ENCODE measurements around the gene VWC2L. TPM values are rescaled to one million over a fixed set of nuclear protein-coding genes. Genes with fewer than 3 reads are reported as not detected.

The VWC2L gene
- total and polyA plus RNA-seq, 4 donors = not detected

GRCh38 chr2:214587442-214587841 is 176.6 kb downstream of the VWC2L start:
- 42% methylated on average over 3 of the region's 3 CpGs for WGBS
- no peak for TF ChIP-seq MAX (IDR thresholded peaks at IDR 0.05)
- peak in 1 of 2 donors; percentile 15 for TF ChIP-seq RAD21 (IDR thresholded peaks at IDR 0.05)
- DNase-seq (ENCODE audit: low spot score) = no peak

DNA sequence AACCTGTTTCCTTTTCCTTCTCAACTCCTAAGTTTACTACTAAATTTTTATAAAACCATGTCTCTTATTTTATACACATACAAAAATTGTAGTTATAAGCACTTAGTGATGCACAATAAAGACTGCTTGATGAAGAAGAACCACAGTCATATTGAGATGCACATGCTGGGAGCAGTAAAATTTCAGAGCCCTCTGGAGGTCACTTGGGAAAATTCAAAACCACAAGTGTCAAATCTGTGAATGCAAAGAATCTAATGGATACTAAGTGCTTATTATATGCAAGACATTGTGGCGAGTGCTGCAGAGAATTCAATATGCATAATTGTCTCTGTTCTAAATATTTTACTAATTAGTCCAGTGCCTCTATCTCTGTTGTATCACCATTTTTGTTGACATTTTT is 180.5 kb downstream of the VWC2L start:
- no peaks in the 10 kb centered on the region for H3K36me3 ChIP-seq (ENCODE audit: control insufficient read depth in 4 of 4, insufficient read depth in 3 of 4, low read depth in 1 of 4, low read length in 3 of 4)
- WGBS = 57% methylated on average over 1 of the region's 1 CpG

More at GRCh38 chr2:214587442-214587841, 176.6 kb downstream of the VWC2L start:
- Histone ChIP-seq H3K4me3 (ENCODE audit: low read depth in 1 of 3, low read length in 3 of 3) (no peak overlapping the region), H3K4me1 (ENCODE audit: control insufficient read depth in 4 of 4, insufficient read depth in 4 of 4, low read length in 3 of 4) (no peaks in the 10 kb centered on the region), H3K27ac (ENCODE audit: low read depth in 1 of 2, low read length in 2 of 2) (no peak overlapping the region), H3K27me3 (ENCODE audit: control insufficient read depth in 4 of 4, insufficient read depth in 4 of 4, low read length in 3 of 4) (peaks cover 0 to 5% (median 0%) of the 10 kb centered on the region in 4 donors), H3K9me3 (ENCODE audit: control insufficient read depth in 4 of 4, low read length in 3 of 4) (no peaks in the 10 kb centered on the region), H3K9ac (ENCODE audit: low read depth in 1 of 2, low read length in 2 of 2) (no peak overlapping the region), H3K36me3 (ENCODE audit: control insufficient read depth in 4 of 4, insufficient read depth in 3 of 4, low read depth in 1 of 4, low read length in 3 of 4) (no peaks in the 10 kb centered on the region)

GRCh38 chr2:214592011-214592410 is 181.2 kb downstream of the VWC2L start:
- Histone ChIP-seq H3K27ac (ENCODE audit: low read depth in 1 of 2, low read length in 2 of 2) (no peak overlapping the region), H3K36me3 (ENCODE audit: control insufficient read depth in 4 of 4, insufficient read depth in 3 of 4, low read depth in 1 of 4, low read length in 3 of 4) (no peaks in the 10 kb centered on the region), H3K9me3 (ENCODE audit: control insufficient read depth in 4 of 4, low read length in 3 of 4) (no peaks in the 10 kb centered on the region), H3K9ac (ENCODE audit: low read depth in 1 of 2, low read length in 2 of 2) (no peak overlapping the region), H3K4me1 (ENCODE audit: control insufficient read depth in 4 of 4, insufficient read depth in 4 of 4, low read length in 3 of 4) (no peaks in the 10 kb centered on the region), H3K4me3 (ENCODE audit: low read depth in 1 of 3, low read length in 3 of 3) (no peak overlapping the region), H3K27me3 (ENCODE audit: control insufficient read depth in 4 of 4, insufficient read depth in 4 of 4, low read length in 3 of 4) (peaks cover 0 to 3% (median 0%) of the 10 kb centered on the region in 4 donors)
- 71% methylated on average over 4 of the region's 4 CpGs for WGBS
- no peak for DNase-seq (ENCODE audit: low spot score)
- TF ChIP-seq EGR1 (IDR thresholded peaks at IDR 0.05; ENCODE audit: low read depth in 2 of 2) (no peak), FOXA1 (IDR thresholded peaks at IDR 0.05) (no peak), MAX (IDR thresholded peaks at IDR 0.05) (no peak), NR2F2 (IDR thresholded peaks at IDR 0.05) (no peak), SP1 (IDR thresholded peaks at IDR 0.05) (no peak), TAF1 (conservative IDR thresholded peaks at IDR 0.05) (no peak), ZBTB33 (IDR thresholded peaks at IDR 0.05) (no peak), HNF4G (IDR thresholded peaks at IDR 0.05) (no peak), RXRA (IDR thresholded peaks at IDR 0.05) (no peak), ATF3 (IDR thresholded peaks at IDR 0.05) (no peak), YY1 (IDR thresholded peaks at IDR 0.05) (no peak), FOXA2 (IDR thresholded peaks at IDR 0.05) (no peak), GABPA (IDR thresholded peaks at IDR 0.05 in 1 of 2, conservative IDR thresholded peaks at IDR 0.05 in 1 of 2) (no peak), REST (IDR thresholded peaks at IDR 0.05) (no peak), RAD21 (IDR thresholded peaks at IDR 0.05) (no peak)
- TF ChIP-seq, protein P1, sequence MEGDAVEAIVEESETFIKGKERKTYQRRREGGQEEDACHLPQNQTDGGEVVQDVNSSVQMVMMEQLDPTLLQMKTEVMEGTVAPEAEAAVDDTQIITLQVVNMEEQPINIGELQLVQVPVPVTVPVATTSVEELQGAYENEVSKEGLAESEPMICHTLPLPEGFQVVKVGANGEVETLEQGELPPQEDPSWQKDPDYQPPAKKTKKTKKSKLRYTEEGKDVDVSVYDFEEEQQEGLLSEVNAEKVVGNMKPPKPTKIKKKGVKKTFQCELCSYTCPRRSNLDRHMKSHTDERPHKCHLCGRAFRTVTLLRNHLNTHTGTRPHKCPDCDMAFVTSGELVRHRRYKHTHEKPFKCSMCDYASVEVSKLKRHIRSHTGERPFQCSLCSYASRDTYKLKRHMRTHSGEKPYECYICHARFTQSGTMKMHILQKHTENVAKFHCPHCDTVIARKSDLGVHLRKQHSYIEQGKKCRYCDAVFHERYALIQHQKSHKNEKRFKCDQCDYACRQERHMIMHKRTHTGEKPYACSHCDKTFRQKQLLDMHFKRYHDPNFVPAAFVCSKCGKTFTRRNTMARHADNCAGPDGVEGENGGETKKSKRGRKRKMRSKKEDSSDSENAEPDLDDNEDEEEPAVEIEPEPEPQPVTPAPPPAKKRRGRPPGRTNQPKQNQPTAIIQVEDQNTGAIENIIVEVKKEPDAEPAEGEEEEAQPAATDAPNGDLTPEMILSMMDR (IDR thresholded peaks at IDR 0.05; ENCODE audit: low read depth, low read length, missing input control) = no peak

More for the DNA sequence above, 180.5 kb downstream of the VWC2L start:
- TF ChIP-seq RAD21 (IDR thresholded peaks at IDR 0.05) = peak in 1 of 2 donors; percentile 15
- TF ChIP-seq, protein P1 (IDR thresholded peaks at IDR 0.05; ENCODE audit: low read depth, low read length, missing input control) = no peak
- Histone ChIP-seq H3K4me3 (ENCODE audit: low read depth in 1 of 3, low read length in 3 of 3) (no peak overlapping the region), H3K9ac (ENCODE audit: low read depth in 1 of 2, low read length in 2 of 2) (no peak overlapping the region), H3K27ac (ENCODE audit: low read depth in 1 of 2, low read length in 2 of 2) (no peak overlapping the region), H3K27me3 (ENCODE audit: control insufficient read depth in 4 of 4, insufficient read depth in 4 of 4, low read length in 3 of 4) (peaks cover 0 to 5% (median 0%) of the 10 kb centered on the region in 4 donors), H3K4me1 (ENCODE audit: control insufficient read depth in 4 of 4, insufficient read depth in 4 of 4, low read length in 3 of 4) (no peaks in the 10 kb centered on the region), H3K9me3 (ENCODE audit: control insufficient read depth in 4 of 4, low read length in 3 of 4) (no peaks in the 10 kb centered on the region)
- no peak for DNase-seq (ENCODE audit: low spot score)
